Body of pancreas (tissue), 4 donors: ENCODE results near the gene UBE2J1.

Experiments used
- CTCF ChIP-seq, 7 experiments: fragments of 450-650 bp in 4 of 7; fragments of 200-600 bp in 3 of 7; sonication (generic) in 3 of 7; IDR thresholded peaks; one replicate each; pipeline ENCODE4 v1.5.1; 2016 to 2019; ENCODE audit warnings: antibody characterized with exemption in 7 of 7
- POLR2A ChIP-seq, 3 donors: fragments of 450-650 bp; IDR thresholded peaks; one replicate each; pipeline ENCODE4 v1.6.1; 2016; ENCODE audit warnings: antibody characterized with exemption in 3 of 3, mild to moderate bottlenecking in 2 of 3

GRCh38 chr6:89400050-89400449, 47.5 kb upstream of the UBE2J1 start:
- TF ChIP-seq CTCF (IDR thresholded peaks at IDR 0.05) (no peak), POLR2A (IDR thresholded peaks at IDR 0.05) (no peak)
